Measurements from ENCODE around the gene STEAP3.

DNA sequence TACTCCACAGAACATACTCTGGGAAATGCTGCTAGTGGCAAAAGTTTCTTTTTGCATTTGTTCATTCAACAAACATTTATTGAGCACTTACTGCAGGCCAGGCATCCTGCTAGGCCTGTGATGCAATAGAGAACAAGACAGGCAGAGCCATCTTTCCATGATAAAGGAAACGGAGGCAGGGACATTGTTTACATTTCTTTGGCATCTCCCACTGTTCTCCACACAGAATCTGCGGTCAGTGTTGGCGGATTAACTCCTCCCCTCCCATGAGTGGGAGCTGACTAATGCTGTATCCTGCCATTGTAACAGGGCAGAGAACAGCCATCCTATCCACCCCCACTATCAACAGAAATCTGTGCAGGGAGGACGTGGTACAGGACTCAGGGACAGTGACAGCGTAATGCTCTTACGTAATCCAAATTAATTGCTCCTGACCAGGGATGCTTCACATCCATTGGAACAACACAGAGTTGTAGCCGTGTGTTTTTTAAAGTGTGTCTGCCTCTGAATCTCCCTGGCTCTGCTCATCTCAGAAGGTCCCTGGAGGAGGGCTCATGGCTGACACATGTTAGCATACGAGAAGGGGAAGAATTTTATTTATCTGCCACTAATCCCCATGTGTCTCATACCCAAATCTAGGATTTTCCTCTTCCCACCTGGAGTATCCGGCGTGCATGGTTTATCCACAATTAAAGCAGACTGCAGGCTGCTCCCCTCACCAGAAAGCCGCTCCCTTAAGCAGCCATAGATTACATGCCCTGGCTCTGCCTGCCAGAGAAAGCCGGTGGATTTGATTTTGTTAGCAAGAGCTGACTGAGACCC is 32.3 kb downstream of the STEAP3 start:
- TF ChIP-seq, protein P1, sequence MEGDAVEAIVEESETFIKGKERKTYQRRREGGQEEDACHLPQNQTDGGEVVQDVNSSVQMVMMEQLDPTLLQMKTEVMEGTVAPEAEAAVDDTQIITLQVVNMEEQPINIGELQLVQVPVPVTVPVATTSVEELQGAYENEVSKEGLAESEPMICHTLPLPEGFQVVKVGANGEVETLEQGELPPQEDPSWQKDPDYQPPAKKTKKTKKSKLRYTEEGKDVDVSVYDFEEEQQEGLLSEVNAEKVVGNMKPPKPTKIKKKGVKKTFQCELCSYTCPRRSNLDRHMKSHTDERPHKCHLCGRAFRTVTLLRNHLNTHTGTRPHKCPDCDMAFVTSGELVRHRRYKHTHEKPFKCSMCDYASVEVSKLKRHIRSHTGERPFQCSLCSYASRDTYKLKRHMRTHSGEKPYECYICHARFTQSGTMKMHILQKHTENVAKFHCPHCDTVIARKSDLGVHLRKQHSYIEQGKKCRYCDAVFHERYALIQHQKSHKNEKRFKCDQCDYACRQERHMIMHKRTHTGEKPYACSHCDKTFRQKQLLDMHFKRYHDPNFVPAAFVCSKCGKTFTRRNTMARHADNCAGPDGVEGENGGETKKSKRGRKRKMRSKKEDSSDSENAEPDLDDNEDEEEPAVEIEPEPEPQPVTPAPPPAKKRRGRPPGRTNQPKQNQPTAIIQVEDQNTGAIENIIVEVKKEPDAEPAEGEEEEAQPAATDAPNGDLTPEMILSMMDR (IDR thresholded peaks at IDR 0.05 in 4 of 5, conservative IDR thresholded peaks at IDR 0.05 in 1 of 5), result no peak
- no peak for TF ChIP-seq POLR2A (IDR thresholded peaks at IDR 0.05)
